Measurements from ENCODE around the gene MACROD2.
"Not testable (repeated sequence)": the region's sequence is repeated elsewhere in the genome, so short reads cannot be mapped to it uniquely, and the experiment has no call there.

The MACROD2 gene

GRCh38 chr20:15512916-15513315 is 1517.6 kb downstream of the MACROD2 start:
- in situ Hi-C loops (cut with HindIII; ENCODE audit: low sequenced_read_pairs) = no loop called here

GRCh38 chr20:15515691-15516090 is 1520.4 kb downstream of the MACROD2 start:
- in situ Hi-C loops (cut with HindIII; ENCODE audit: low sequenced_read_pairs) = no loop called here

- in situ Hi-C loops (cut with HindIII; ENCODE audit: low sequenced_read_pairs) = no loop called here
These were observed 1525.7 kb downstream of the MACROD2 start for GRCh38 chr20:15520930-15521524.

DNA sequence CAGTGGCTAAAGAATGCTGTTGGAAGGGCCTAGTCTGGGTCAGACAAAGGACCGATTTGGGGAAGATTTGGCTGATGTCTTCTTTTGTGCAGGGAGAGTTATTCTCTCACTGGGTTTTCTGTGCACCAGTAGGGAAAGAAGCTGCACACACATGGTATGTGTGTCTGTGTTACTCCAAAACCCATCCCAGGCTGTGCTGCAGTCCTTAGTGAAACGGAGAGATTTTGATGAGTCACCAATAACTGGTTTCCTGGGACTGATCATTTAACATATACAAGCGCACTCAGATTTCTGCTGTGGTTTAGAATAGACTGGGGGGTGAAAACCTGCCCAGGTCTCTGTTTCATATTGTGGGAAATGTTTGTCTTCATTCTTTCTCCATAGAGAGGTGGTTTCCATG is 1528.1 kb downstream of the MACROD2 start:
- in situ Hi-C loops (cut with HindIII; ENCODE audit: low sequenced_read_pairs) = no loop called here

- in situ Hi-C loops (cut with HindIII; ENCODE audit: low sequenced_read_pairs) = no loop called here
These were observed 1533.2 kb downstream of the MACROD2 start for GRCh38 chr20:15528391-15529111.

DNA sequence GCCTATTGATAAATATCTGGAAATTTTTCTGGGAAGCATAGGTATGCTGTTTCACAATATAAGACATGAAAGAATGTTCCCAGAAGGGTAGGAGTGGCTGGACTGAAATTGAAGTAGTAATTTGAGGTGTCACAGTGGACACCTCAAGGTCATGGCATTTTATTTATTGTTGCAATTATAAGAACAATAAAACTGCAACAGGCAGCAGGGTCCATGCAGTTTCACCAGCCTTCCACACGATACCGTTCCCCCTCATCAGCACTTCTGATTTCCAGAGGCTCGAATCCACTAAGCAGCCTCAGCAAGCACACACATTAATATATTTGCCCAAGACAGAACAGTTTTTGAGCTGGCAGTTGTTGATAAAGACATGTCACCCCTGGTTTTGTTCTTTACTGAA is 1540.5 kb downstream of the MACROD2 start:
- in situ Hi-C loops (cut with HindIII; ENCODE audit: low sequenced_read_pairs) = no loop called here

GRCh38 chr20:15537200-15537599 is 1541.9 kb downstream of the MACROD2 start:
- in situ Hi-C loops (cut with HindIII; ENCODE audit: low sequenced_read_pairs) = not testable (repeated sequence)

DNA sequence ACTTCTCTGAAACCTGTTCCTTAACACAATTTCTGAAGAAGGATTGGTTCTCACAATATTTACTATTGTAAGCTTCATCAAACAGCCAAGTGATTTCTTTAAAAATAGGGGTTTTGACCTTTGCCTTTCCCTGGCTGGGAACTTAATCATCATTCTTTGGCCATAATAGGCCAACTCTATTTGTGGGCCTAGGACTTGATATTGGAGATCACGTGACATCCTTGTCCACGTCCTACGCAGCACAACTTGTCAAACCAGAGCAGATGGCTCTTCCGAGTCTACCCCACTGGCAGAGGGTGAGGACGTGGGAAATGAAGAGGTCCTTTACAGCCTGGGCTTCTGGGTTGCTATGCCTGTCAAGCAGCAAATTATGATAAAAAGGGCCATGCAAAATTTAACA is 1547.3 kb downstream of the MACROD2 start:
- in situ Hi-C loops (cut with HindIII; ENCODE audit: low sequenced_read_pairs) = no loop called here

- in situ Hi-C loops (cut with HindIII; ENCODE audit: low sequenced_read_pairs) = no loop called here
These were observed 1549.4 kb downstream of the MACROD2 start for GRCh38 chr20:15544742-15545141.

- in situ Hi-C loops (cut with HindIII; ENCODE audit: low sequenced_read_pairs) = no loop called here
These were observed 1551.3 kb downstream of the MACROD2 start for GRCh38 chr20:15546525-15547023.

DNA sequence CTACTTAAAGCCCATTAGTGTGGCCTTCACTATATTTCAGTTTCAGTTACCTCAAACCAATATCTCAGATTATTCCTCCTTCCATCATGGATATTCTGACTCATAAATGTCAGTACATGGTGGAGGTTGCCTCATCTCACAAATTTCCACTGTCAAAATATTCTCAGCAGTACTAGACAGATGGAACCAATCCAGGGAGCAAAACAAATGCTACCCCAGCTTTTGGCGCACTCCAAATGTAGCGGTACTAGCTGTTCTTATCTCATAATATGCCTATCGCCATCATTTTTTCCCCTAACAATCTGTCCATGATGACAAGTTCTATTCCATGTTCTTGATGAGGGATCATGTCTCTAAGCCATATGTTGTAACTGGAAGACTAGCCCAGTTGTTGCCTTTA is 1551.8 kb downstream of the MACROD2 start:
- in situ Hi-C loops (cut with HindIII; ENCODE audit: low sequenced_read_pairs) = no loop called here

GRCh38 chr20:15550116-15550870 is 1555.0 kb downstream of the MACROD2 start:
- in situ Hi-C loops (cut with HindIII; ENCODE audit: low sequenced_read_pairs) = no loop called here

DNA sequence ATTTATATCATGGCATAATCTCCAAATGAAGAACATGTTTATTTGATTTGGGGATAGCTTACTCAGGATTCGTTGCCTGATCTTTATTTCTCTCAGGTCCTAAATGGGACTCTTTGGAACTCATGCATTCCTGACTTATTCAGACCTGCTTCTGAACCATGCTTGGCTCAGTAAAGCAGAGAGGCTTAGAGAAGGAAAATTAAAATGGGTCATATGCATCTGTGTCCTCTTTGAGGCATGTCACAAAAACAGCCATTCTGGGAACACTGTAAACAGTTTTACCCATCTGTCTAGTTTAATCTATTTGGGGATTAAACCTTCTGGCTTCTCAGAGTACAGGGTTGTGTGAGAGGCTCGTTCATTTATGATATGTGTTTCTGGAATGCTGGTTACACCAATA is 1560.6 kb downstream of the MACROD2 start:
- in situ Hi-C loops (cut with HindIII; ENCODE audit: low sequenced_read_pairs) = no loop called here

GRCh38 chr20:15556869-15557268 is 1561.6 kb downstream of the MACROD2 start:
- in situ Hi-C loops (cut with HindIII; ENCODE audit: low sequenced_read_pairs) = no loop called here

DNA sequence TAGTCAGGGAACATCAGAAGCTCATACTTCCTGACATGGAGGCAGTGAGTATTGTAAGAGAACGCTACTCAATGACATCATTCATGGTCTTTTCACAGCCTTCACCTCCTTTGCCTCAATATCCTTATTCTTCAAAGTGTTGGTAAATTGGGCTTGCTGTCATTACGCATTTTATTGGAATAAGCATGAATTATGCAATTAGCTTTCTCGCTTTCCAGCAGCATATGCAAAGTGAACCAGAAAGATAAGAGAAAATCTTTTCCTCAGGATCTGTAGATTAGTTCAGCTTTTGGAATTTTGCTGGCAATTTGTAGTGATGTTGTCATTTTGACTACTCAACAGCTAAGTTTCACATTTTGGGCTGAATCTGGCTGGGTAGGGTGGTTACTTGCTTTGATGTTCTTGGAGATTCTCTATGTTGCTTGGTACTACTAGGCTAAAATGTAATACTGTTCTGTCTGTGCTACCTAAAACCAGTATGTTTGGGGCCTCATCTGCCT is 1565.8 kb downstream of the MACROD2 start:
- in situ Hi-C loops (cut with HindIII; ENCODE audit: low sequenced_read_pairs) = no loop called here

DNA sequence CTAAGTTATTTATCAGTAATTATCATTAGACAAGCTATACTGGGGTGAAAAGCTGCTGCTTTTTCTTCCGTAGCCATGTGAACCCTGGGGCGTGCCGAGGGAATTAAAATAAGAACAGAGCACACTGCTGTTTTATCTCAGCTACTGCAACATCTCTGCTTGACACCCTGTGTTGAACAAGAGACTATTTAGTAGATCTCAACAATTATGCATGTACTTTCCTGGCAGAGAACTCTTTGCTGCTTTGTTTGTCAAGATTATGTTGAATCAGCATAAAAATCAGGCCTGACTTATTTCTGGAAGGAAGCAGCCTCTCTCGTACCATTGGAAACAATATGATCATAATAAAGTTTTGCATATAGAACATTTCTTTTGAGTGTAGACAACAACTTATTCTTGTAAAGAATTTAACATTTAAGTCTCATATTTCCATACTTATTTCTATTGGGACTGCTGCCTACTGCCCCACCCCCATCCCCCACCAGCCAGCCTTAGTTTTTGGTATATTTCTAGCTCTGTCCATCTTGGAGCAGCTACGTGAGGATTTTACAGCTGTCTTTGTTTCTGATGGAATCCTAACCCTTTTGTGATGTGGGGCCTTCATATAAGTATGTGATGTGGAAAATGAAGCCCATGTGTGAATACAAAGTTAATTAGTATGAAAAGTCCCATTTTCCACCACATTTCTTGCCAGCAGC is 1566.5 kb downstream of the MACROD2 start:
- in situ Hi-C loops (cut with HindIII; ENCODE audit: low sequenced_read_pairs) = no loop called here

DNA sequence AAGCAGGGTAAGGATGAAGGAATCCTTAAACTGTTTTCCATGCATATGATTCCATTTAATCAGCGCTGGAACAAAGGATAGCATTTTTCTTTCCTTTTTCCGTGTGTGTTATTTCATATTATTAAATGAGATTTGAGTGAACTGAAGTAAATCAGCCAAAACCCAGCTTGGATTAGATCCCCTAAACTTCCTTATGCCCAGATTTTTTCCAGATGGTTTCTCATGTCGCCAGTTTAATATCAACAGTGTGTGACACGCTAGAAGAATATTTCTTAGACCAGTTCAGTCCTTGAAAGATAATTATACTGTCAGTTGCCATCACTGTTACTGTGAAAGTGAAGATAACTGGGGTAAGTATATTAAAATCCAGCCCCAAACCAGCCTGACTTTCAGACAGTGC is 1568.5 kb downstream of the MACROD2 start:
- in situ Hi-C loops (cut with HindIII; ENCODE audit: low sequenced_read_pairs) = no loop called here

DNA sequence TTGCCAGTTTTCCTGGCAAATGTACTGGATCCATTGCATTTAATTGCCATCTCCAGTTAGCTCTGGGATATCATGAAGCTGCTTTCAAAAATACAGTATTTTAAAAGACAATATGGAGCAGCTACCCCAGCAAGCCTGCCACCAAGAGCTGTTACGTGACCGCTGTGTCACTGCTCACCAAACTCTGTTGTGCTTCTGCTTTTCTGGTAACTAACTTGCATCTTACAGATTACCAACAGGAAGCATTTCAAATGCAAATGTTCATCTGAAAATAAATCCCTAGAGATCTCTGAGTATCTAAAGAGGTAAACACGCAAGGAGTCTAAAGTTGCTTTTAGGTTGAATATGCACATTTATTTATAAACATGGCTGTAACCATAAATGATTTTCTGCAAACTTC is 1569.7 kb downstream of the MACROD2 start:
- in situ Hi-C loops (cut with HindIII; ENCODE audit: low sequenced_read_pairs) = no loop called here

DNA sequence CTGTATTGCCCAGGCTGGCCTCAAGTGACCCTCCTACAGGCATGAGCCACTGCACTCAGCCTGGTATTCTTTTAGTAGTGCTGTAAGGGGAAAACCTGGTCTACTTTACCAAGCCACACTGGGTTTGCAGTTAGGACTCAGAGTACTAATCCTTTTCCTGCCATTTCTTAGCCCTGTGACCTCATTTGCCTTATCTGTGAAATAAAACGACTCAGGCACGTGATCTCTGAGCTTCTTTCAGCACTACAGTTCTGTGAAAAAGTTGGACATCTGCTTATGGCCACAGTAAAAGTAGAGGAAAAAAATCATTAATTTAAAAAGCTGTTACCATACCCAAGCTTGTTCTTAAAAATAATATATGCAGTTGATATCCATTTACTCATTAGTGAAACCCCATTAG is 1570.5 kb downstream of the MACROD2 start:
- in situ Hi-C loops (cut with HindIII; ENCODE audit: low sequenced_read_pairs) = no loop called here

- in situ Hi-C loops (cut with HindIII; ENCODE audit: low sequenced_read_pairs) = no loop called here
These were observed 1571.9 kb downstream of the MACROD2 start for GRCh38 chr20:15567219-15567618.

DNA sequence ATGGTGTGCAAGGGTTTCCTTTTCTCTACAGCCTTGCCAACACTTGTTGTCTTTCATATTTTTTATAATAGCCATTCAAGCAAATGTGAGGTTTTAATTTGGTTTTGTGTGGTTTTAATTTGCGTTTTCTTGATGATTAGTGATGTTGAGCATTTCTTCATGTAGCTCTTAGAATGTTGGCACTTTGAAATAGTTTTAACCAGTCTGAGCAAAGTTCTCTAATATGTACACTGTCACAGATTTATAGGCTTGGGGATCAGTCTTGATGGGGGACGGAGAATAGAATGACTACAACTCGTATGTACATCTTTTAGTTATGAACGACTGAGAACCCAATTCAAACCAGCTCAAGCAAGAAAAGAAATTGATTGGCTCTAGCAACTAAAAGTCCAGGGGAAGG is 1574.8 kb downstream of the MACROD2 start:
- in situ Hi-C loops (cut with HindIII; ENCODE audit: low sequenced_read_pairs) = no loop called here
